H1 (cell line): Measurements from ENCODE around the gene GIMD1. TPM values are rescaled to one million over a fixed set of nuclear protein-coding genes. Genes with fewer than 3 reads are reported as not detected.

Experiments used
- ATF3 ChIP-seq: IDR thresholded peaks from 2 replicates; pipeline ENCODE4 v1.6.1; 2011; ENCODE audit warnings: low read depth, mild to moderate bottlenecking, low read length; ENCODE audit not compliant: insufficient read depth
- CHD7 ChIP-seq: fragments of 300-600 bp; sonication (generic); IDR thresholded peaks from 2 replicates; pipeline ENCODE4 v1.7.1; 2012; ENCODE audit warnings: low read length, moderate library complexity, mild to moderate bottlenecking, inconsistent platforms; ENCODE audit not compliant: insufficient replicate concordance
- FOSL1 ChIP-seq: IDR thresholded peaks from 2 replicates; pipeline ENCODE4 v1.6.1; 2011; ENCODE audit warnings: mild to moderate bottlenecking, low read depth, low read length, moderate library complexity; ENCODE audit not compliant: insufficient read depth
- JUN ChIP-seq: IDR thresholded peaks from 2 replicates; pipeline ENCODE4 v1.6.1; 2011; ENCODE audit warnings: low read depth, mild to moderate bottlenecking, improper control_type of control experiment, low read length
- KDM4A ChIP-seq: IDR thresholded peaks from one replicate; pipeline ENCODE4 v1.7.1; 2012; ENCODE audit warnings: low read depth, mild to moderate bottlenecking, moderate library complexity, low read length, inconsistent platforms; ENCODE audit not compliant: severe bottlenecking
- MAX ChIP-seq: IDR thresholded peaks from 2 replicates; pipeline ENCODE4 v1.6.1; 2012; ENCODE audit warnings: inconsistent platforms
- POLR2AphosphoS5 ChIP-seq: IDR thresholded peaks from 2 replicates; pipeline ENCODE4 v1.6.1; 2011; ENCODE audit warnings: low read depth, low read length
- TBP ChIP-seq: IDR thresholded peaks from 2 replicates; pipeline ENCODE4 v1.6.1; 2011; ENCODE audit warnings: low read depth, low read length, improper control_type of control experiment
- TEAD4 ChIP-seq: IDR thresholded peaks from 2 replicates; pipeline ENCODE4 v1.6.1; 2012; ENCODE audit warnings: low read depth, low read length, inconsistent platforms, mixed read lengths
- polyA plus RNA-seq, 7 experiments: library from polyadenylated mRNA; depleted of rRNA in 3 of 7; stranded (reverse) in 5 of 7; unstranded in 2 of 7; fragments of >200 nt in 5 of 7; fragments of 200-250 nt in 2 of 7; gene quantifications; 1 replicate in 5 of 7; 2 replicates in 1 of 7; 4 replicates in 1 of 7; pipeline versions ENCODE4 v1.2.1 to v1.2.3, GENCODE V29; 2011 to 2013; ENCODE audit warnings: missing spikeins in 2 of 7, mixed read lengths in 2 of 7
- total RNA-seq: library from RNA; stranded (reverse); fragmentation: NEBNext Ultra II Directional; extraction: Animal tissue kit (Norgen Biotek cat#: 25700); gene quantifications from 2 replicates; pipeline ENCODE4 v1.2.1, GENCODE V29; 2021

The GIMD1 gene
- total and polyA plus RNA-seq, 2 of the 8 experiments (the other 6 are each of a cell fraction or from before 2014, with no cell fraction given): not detected

- TF ChIP-seq CHD7 (no peak), MAX (no peak), TBP (no peak), JUN (no peak), FOSL1 (no peak), POLR2AphosphoS5 (no peak), ATF3 (no peak), TEAD4 (no peak), KDM4A (no peak)
Measured at GRCh38 chr4:106334741-106335470, 33.7 kb downstream of the GIMD1 start (continued).
